Measurements from ENCODE around the gene ATP6AP2. TPM values are rescaled to one million over a fixed set of nuclear protein-coding genes. Genes with fewer than 3 reads are reported as not detected.

Gene ATP6AP2
- polyA plus RNA-seq, 1 donor (not counting 4 experiments of a cell fraction or from before 2014, with no cell fraction given), result 176 TPM

GRCh38 chrX:40651620-40652223, 71.0 kb downstream of the ATP6AP2 start:
- FAIRE-seq (peak; percentile 62), DNase-seq (ENCODE audit: low read depth, low spot score) (no peak)
- no peaks in the 10 kb centered on the region for H4K20me1 ChIP-seq (ENCODE audit: control insufficient read depth, extremely low read depth, insufficient read depth, low read length)
- no peak for TF ChIP-seq EZH2 (IDR thresholded peaks at IDR 0.05; ENCODE audit: low read length)
- peak; percentile 52 to 61 (median 61) for TF ChIP-seq CTCF (optimal IDR thresholded peaks at IDR 0.05 in 1 of 3, IDR thresholded peaks at IDR 0.05 in 1 of 3, conservative IDR thresholded peaks at IDR 0.05 in 1 of 3; ENCODE audit: extremely low read depth in 1 of 3, insufficient read depth in 2 of 3, low read length in 3 of 3)
- H2AFZ ChIP-seq (ENCODE audit: control insufficient read depth, low read length), result no peak overlapping the region
- no peaks in the 10 kb centered on the region for H3K9me1 ChIP-seq (ENCODE audit: control insufficient read depth, extremely low read depth, insufficient read depth, low read length)
- H3K27ac ChIP-seq (ENCODE audit: control insufficient read depth, insufficient read depth, low read length), result no peak overlapping the region
- dilution Hi-C loops (cut with MboI; ENCODE audit: extremely low pct_ligation_motif_present, low sequenced_read_pairs), result no loop called here
- no peaks in the 10 kb centered on the region for H3K9me3 ChIP-seq (ENCODE audit: control insufficient read depth, low read depth, low read length)
- no peak overlapping the region for H3K4me2 ChIP-seq (ENCODE audit: control insufficient read depth, extremely low read depth, insufficient read depth, low read depth, low read length)
- H3K4me1 ChIP-seq (ENCODE audit: control insufficient read depth, extremely low read depth, insufficient read depth, low read length), result peaks cover 4% of the 10 kb centered on the region
- H3K9ac ChIP-seq (ENCODE audit: control insufficient read depth, extremely low read depth, insufficient read depth, low read length), result no peak overlapping the region
- H3K79me2 ChIP-seq (ENCODE audit: control insufficient read depth, insufficient read depth, low read length), result peaks cover 5% of the 10 kb centered on the region
- no peaks in the 10 kb centered on the region for H3K27me3 ChIP-seq (ENCODE audit: control insufficient read depth, extremely low read depth, insufficient read depth, low read length)
- no peak overlapping the region for H3K4me3 ChIP-seq (ENCODE audit: control insufficient read depth in 2 of 3, extremely low read depth in 1 of 3, insufficient read depth in 2 of 3, low read depth in 1 of 3, low read length in 3 of 3)
- peaks cover 0 to 9% of the 10 kb centered on the region in 2 experiments for H3K36me3 ChIP-seq (ENCODE audit: control insufficient read depth in 2 of 2, extremely low read depth in 1 of 2, insufficient read depth in 2 of 2, low read length in 2 of 2)

GRCh38 chrX:40652664-40653063, 71.9 kb downstream of the ATP6AP2 start:
- dilution Hi-C loops (cut with MboI; ENCODE audit: extremely low pct_ligation_motif_present, low sequenced_read_pairs), result no loop called here
- no peaks in the 10 kb centered on the region for H3K27me3 ChIP-seq (ENCODE audit: control insufficient read depth, extremely low read depth, insufficient read depth, low read length)
- H3K4me2 ChIP-seq (ENCODE audit: control insufficient read depth, extremely low read depth, insufficient read depth, low read depth, low read length), result no peak overlapping the region
- FAIRE-seq (no peak), DNase-seq (ENCODE audit: low read depth, low spot score) (no peak)
- peaks cover 0 to 14% of the 10 kb centered on the region in 2 experiments for H3K36me3 ChIP-seq (ENCODE audit: control insufficient read depth in 2 of 2, extremely low read depth in 1 of 2, insufficient read depth in 2 of 2, low read length in 2 of 2)
- H3K79me2 ChIP-seq (ENCODE audit: control insufficient read depth, insufficient read depth, low read length), result no peaks in the 10 kb centered on the region
- H2AFZ ChIP-seq (ENCODE audit: control insufficient read depth, low read length), result no peak overlapping the region
- no peaks in the 10 kb centered on the region for H3K9me1 ChIP-seq (ENCODE audit: control insufficient read depth, extremely low read depth, insufficient read depth, low read length)
- H3K9me3 ChIP-seq (ENCODE audit: control insufficient read depth, low read depth, low read length), result no peaks in the 10 kb centered on the region
- H3K9ac ChIP-seq (ENCODE audit: control insufficient read depth, extremely low read depth, insufficient read depth, low read length), result no peak overlapping the region
- TF ChIP-seq EZH2 (IDR thresholded peaks at IDR 0.05; ENCODE audit: low read length) (no peak), CTCF (optimal IDR thresholded peaks at IDR 0.05 in 1 of 3, IDR thresholded peaks at IDR 0.05 in 1 of 3, conservative IDR thresholded peaks at IDR 0.05 in 1 of 3; ENCODE audit: extremely low read depth in 1 of 3, insufficient read depth in 2 of 3, low read length in 3 of 3) (no peak)
- H3K4me3 ChIP-seq (ENCODE audit: control insufficient read depth in 2 of 3, extremely low read depth in 1 of 3, insufficient read depth in 2 of 3, low read depth in 1 of 3, low read length in 3 of 3), result no peak overlapping the region
- H4K20me1 ChIP-seq (ENCODE audit: control insufficient read depth, extremely low read depth, insufficient read depth, low read length), result no peaks in the 10 kb centered on the region
- peaks cover 3% of the 10 kb centered on the region for H3K4me1 ChIP-seq (ENCODE audit: control insufficient read depth, extremely low read depth, insufficient read depth, low read length)
- no peak overlapping the region for H3K27ac ChIP-seq (ENCODE audit: control insufficient read depth, insufficient read depth, low read length)
